PC-3 (cell line): ENCODE data around the gene EMSY.
"Not testable (repeated sequence)": the region's sequence is repeated elsewhere in the genome, so short reads cannot be mapped to it uniquely, and the experiment has no call there.

Experiments
- CTCF ChIP-seq: fragments of 300-600 bp; sonication (generic); conservative IDR thresholded peaks from 2 replicates; pipeline ENCODE4 v1.5.1; 2017; ENCODE audit warnings: antibody characterized with exemption, low read depth, mild to moderate bottlenecking, low read length
- EZH2 ChIP-seq: fragments of 300-600 bp; sonication (generic); IDR thresholded peaks from one replicate; pipeline ENCODE4 v1.6.1; 2017; ENCODE audit warnings: antibody characterized with exemption, mild to moderate bottlenecking, low read length; ENCODE audit not compliant: unreplicated experiment
- EZH2phosphoT487 ChIP-seq: fragments of 300-600 bp; sonication (generic); IDR thresholded peaks from 2 replicates; pipeline ENCODE4 v1.6.1; 2018; ENCODE audit warnings: mild to moderate bottlenecking, antibody characterized with exemption, low read length, borderline replicate concordance

- not testable (repeated sequence) for TF ChIP-seq CTCF, EZH2, EZH2phosphoT487
Measured at GRCh38 chr11:76401484-76401883, 43.3 kb upstream of the EMSY start.
